ENCODE measurements around the gene FAM184A.

- TF ChIP-seq EZH2 (IDR thresholded peaks at IDR 0.05; ENCODE audit: insufficient read depth, poor library complexity, severe bottlenecking) = no peak
- TF ChIP-seq EZH2phosphoT487 (IDR thresholded peaks at IDR 0.05; ENCODE audit: insufficient read depth, low read depth) = no peak
Measured at GRCh38 chr6:118986312-118986711, 92.2 kb downstream of the FAM184A start.

Measured in GM23248 (cell line).